ENCODE results near the gene STC2.

- TF ChIP-seq CTCF (IDR thresholded peaks at IDR 0.05) (no peak), POLR2AphosphoS5 (IDR thresholded peaks at IDR 0.05) (no peak)
These were observed 24.4 kb upstream of the STC2 start for GRCh38 chr5:173352366-173353349.

Data from sigmoid colon (tissue), 4 donors.